Measurements from ENCODE around the gene ATP2A2.
A peak's percentile ranks its signal among the peaks of the same experiment; 100 is the strongest.

ATP2A2 gene

DNA sequence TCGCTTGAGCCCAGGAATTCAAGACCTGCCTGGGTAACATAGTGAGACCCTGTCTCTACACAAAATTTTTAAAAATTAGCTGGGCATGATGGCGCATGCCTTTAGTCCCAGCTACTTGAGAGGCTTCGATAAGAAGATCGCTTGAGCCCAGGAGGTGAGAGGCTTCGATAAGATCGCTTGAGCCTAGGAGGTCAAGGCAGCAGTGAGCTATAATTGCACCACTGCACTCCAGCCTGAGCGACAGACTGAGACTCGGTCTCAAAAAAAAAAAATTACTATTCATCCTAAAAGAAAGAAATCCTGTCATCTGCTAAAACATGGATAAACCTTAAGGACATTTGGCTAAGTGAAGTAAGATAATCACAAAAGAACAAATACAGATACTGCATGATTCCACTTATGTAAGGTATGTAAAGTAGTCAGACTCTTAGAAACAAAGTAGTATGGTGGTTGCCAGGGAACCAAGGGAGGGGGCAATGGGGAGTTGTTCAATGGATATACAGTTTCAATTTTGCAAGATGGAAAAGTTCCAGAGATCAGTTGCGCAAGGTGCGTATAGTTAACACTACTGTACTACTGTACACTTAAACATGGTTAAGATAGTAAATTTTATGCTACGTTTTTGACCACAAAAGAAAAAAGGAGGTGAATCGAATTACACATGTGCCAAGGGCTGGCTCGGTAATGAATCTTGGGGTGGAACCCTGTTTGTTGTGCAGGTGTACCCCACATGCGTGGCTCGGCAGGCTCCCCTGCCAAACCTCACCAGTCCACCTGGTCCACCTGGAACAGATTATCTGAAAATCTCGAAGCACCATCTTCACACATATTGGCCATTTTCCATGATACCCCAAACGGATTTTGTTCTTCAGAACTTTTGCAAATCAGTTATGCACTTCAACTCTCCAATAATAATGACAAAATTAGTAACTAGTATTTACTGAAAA lies 18.3 kb upstream of the ATP2A2 start:
- DNase-seq: peak; percentile 85

- no peak for DNase-seq
Observed at GRCh38 chr12:110266381-110266960, 14.6 kb upstream of the ATP2A2 start.

- peak; percentile 95 for DNase-seq
Observed at GRCh38 chr12:110266980-110267620, 13.9 kb upstream of the ATP2A2 start.

GRCh38 chr12:110269622-110270124 lies 11.4 kb upstream of the ATP2A2 start:
- peak; percentile 95 for DNase-seq

DNA sequence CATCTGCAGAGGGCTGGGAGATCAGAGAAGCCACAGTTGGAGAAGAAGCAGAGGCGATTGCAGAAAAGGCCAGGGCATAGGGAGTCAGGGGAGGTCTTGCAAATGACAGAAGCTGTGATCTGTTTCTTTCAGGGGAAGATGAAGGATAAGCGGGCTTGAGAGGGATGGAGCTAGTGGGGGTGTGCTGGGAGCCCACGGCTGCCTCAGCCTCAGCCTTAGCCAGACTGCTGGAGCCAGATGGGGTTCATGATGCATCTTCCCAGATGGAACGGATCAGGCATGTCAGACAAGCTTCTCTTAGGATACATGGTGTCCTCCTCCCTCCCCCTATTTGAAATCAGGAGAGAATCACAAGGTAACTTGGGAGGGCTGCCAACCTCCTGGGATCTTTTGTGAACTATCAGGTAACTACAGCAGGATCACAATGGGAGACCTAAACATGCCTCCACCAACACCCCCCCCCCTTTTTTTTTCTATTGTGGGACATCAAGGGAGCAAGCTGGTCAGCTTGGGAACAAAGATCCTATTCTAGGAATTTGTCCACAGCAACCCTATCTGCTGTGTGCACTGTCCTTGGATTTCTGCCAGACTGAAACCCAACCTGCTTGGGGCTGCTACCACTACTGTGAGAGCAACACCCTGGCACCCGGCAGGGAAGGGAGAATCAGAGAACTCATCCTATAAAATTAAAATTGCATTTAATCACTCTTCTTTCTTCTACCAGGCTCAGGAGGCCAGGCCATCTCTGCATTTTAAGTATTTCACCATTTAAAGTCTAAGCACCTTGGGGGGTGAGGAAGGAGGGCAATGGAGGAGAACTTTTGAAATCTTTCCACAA lies 10.7 kb upstream of the ATP2A2 start:
- DNase-seq: peak; percentile 72

- DNase-seq: no peak
Observed at GRCh38 chr12:110271015-110271414, 10.0 kb upstream of the ATP2A2 start.

GRCh38 chr12:110277530-110278254 lies 3.4 kb upstream of the ATP2A2 start:
- DNase-seq: no peak

DNA sequence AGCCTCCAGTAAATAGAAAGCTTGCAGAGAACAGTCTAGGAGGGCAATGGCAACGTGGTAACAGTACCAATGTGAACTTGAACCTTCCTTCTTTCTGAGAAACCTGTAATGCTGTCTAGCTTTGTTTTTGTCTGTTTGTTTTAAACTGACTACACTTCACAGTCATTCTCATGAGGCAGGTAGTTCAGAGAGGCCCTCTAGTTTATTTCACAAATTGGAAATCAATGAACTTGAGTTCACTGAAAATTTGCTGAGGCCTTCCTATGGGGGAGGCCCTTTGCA lies 2.9 kb upstream of the ATP2A2 start:
- DNase-seq: no peak

DNA sequence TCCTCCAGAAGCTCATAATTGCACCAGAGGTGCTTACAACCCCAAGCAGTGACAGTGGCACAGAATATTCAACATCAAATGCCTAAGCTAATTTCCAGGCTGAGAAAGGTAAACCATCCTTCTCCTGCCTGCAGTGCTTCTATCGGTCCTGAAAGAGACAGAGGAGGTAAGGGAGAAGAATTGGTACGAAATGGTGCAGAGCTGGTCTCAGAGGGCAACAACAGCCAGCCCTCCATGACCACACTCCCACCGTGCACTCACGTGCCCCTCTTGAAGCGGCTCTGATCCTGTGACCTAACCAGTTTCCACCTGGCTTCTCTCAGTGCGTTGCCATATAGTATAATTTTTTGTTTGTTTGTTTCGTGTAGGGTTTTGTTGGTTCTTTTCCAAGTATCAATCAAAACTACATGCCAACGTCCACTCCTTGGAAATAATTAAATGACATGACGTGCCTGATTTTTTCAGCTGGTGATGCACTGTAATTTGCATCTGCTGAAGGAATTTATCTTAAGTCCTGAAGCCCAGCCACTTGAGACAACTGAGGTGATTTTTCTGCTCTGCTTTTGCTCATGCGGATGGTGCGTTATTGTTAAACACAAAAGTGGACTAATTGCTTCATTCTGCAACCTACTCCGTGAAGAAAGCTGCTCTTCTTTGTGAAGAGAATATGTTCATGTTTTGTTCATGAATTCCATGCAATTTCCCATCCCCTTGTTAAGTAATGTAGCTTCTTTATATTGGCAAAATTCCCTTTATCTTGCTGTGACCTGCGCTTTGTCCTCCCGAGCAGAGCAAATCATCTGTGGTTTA lies 1.3 kb upstream of the ATP2A2 start:
- no peak for DNase-seq

GRCh38 chr12:110280392-110280778 lies 662 bp upstream of the ATP2A2 start:
- peak; percentile 70 for DNase-seq

GRCh38 chr12:110281549-110282299 lies 677 bp downstream of the ATP2A2 start:
- DNase-seq: peak; percentile 68

GRCh38 chr12:110282300-110282860 lies 1.3 kb downstream of the ATP2A2 start:
- peak; percentile 42 for DNase-seq

DNA sequence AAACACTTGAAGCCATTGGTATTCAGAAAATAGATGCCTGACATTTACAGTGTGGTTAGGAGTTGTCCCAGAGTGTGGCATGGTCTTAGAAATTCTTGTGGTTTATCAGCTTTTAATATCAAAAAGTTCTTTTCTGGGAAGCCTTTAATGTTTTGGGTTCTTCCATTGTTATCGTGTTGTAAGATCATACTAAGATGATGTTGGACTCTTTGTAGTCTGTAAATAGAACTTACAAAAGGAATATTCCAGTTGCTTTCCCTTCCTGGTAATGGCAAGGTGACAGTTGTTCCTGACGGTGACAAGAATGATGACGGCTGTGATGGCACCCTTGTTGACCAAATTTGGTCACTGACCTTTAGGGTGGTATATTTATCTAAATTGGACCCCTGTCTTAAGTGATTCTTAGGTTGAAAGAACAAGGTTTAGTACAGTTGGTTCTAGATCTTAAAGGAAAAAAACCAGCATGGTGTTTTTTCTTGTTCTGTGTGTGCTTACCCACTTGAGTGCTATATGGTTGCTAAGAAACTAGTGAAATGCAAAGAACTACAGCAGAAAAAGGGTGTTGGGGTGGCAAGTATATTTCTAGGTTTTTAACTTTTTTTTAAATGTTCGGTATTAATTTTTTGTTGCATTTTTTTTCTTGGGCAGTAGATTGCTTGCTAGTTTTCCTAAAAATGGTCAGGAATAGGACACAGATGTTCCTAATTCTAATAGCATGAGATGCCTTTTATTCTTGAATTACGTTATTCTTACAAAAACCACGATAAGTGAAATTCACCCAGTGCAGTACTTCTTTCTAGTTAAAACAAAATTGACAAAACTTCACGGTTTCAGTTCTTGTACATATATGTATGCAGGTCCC lies 2.1 kb downstream of the ATP2A2 start:
- DNase-seq: no peak

- DNase-seq: no peak
Observed at GRCh38 chr12:110284597-110284996, 3.5 kb downstream of the ATP2A2 start.

DNA sequence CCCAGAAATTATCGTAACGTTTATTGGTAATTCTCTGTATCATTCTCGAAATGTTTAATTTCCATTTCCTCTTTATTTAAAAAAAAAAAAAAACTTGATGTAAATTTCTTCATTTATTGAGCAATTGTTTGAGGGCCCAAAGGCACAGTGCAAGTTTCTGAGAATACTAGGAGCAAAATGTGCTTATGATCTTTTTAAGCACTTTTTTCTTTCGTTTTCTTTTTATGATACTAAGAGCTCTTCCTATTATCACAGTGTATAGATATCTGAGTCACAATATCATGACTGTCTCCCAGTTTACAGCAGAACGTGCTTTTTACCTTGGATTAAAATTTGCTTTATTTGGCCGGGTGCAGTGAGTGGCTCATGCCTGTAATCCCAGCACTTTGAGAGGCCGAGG lies 5.6 kb downstream of the ATP2A2 start:
- no peak for DNase-seq

DNA sequence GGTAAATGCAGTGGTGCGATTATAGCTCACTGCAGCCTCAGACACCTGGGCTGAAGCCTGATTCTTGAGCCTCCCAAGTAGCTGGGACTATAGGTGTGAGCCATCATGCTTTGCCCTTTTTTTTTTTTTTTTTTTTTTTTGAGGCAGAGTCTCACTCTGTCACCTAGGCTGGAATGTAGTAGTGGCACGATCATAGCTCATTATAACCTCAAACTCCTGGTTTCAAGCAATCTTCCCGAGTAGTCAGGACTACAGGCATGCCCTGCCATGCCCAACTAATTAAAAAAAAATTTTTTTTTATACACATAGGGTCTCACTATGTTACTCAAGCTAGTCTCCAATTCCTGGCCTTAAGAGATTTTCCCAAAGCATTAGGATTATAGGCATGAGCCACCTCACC lies 6.9 kb downstream of the ATP2A2 start:
- DNase-seq: no peak

DNA sequence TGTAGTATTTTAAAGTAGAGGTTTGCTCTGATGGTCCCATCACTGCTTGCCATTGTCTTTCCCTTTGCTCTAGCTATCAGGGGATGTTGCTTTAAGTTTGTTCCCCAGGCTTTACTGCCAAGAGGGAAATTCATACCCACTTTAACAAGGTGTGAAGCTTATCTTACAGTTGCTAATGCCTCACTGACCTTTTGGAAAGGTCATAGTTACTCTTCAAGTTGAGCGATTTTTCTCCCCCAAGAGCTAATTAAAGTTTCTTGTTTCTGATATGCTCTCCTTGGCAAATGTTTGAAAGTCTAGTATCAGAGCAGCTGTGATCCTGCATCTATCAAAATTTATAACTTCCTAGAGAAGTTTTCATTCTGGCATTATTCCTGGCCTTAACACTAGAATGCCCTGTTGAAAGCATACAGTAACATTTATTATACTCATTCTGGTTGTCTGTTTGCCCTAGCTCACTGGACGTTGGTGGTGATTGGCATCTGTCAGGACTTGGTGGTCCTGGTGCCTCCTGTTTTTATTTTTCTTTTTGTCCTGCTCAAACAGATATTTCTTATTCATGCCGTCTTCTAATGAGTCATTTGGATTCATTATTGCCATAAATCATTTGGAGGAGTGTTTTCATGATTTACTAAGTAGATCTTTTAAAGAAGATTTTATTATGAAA lies 8.1 kb downstream of the ATP2A2 start:
- DNase-seq: no peak

GRCh38 chr12:110289711-110290078 lies 8.6 kb downstream of the ATP2A2 start:
- no peak for DNase-seq

Data from fibroblast of skin of right quadriceps (primary cell).